ENCODE measurements around the gene MPZL1.

MPZL1 gene

GRCh38 chr1:167695756-167696561, 25.8 kb upstream of the MPZL1 start:
- DNase-seq: no peak

GRCh38 chr1:167697667-167698141, 24.1 kb upstream of the MPZL1 start:
- DNase-seq: no peak

GRCh38 chr1:167698313-167698712, 23.5 kb upstream of the MPZL1 start:
- DNase-seq: no peak

GRCh38 chr1:167701510-167701909, 20.3 kb upstream of the MPZL1 start:
- no peak for DNase-seq

- DNase-seq: no peak
These were observed 18.2 kb upstream of the MPZL1 start for GRCh38 chr1:167703557-167703956.

GRCh38 chr1:167704715-167705114, 17.1 kb upstream of the MPZL1 start:
- no peak for DNase-seq

- DNase-seq: no peak
These were observed 16.5 kb upstream of the MPZL1 start for GRCh38 chr1:167705250-167705649.

GRCh38 chr1:167706363-167706762, 15.4 kb upstream of the MPZL1 start:
- DNase-seq: no peak

GRCh38 chr1:167706931-167707877, 14.6 kb upstream of the MPZL1 start:
- DNase-seq: no peak

- no peak for DNase-seq
These were observed 13.8 kb upstream of the MPZL1 start for GRCh38 chr1:167707942-167708341.

GRCh38 chr1:167708940-167709389, 12.8 kb upstream of the MPZL1 start:
- no peak for DNase-seq

GRCh38 chr1:167710836-167711235, 10.9 kb upstream of the MPZL1 start:
- DNase-seq: no peak

- DNase-seq: no peak
These were observed 10.0 kb upstream of the MPZL1 start for GRCh38 chr1:167711797-167712196.

GRCh38 chr1:167713330-167714081, 8.3 kb upstream of the MPZL1 start:
- DNase-seq: no peak

- no peak for DNase-seq
These were observed 7.7 kb upstream of the MPZL1 start for GRCh38 chr1:167714098-167714438.

- DNase-seq: peak; percentile 73
These were observed 7.2 kb upstream of the MPZL1 start for GRCh38 chr1:167714439-167715156.

- DNase-seq: peak; percentile 78
These were observed 6.4 kb upstream of the MPZL1 start for GRCh38 chr1:167715157-167715999.

GRCh38 chr1:167716000-167716271, 5.8 kb upstream of the MPZL1 start:
- DNase-seq: no peak

GRCh38 chr1:167717351-167717750, 4.4 kb upstream of the MPZL1 start:
- no peak for DNase-seq

GRCh38 chr1:167718914-167719691, 2.7 kb upstream of the MPZL1 start:
- no peak for DNase-seq
